Measurements from ENCODE around the gene GALNT15. TPM values are rescaled to one million over a fixed set of nuclear protein-coding genes. Genes with fewer than 3 reads are reported as not detected.

Gene GALNT15, protein sequence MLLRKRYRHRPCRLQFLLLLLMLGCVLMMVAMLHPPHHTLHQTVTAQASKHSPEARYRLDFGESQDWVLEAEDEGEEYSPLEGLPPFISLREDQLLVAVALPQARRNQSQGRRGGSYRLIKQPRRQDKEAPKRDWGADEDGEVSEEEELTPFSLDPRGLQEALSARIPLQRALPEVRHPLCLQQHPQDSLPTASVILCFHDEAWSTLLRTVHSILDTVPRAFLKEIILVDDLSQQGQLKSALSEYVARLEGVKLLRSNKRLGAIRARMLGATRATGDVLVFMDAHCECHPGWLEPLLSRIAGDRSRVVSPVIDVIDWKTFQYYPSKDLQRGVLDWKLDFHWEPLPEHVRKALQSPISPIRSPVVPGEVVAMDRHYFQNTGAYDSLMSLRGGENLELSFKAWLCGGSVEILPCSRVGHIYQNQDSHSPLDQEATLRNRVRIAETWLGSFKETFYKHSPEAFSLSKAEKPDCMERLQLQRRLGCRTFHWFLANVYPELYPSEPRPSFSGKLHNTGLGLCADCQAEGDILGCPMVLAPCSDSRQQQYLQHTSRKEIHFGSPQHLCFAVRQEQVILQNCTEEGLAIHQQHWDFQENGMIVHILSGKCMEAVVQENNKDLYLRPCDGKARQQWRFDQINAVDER
- 0.05 to 0.18 TPM (median 0.15 TPM) in 5 replicates for total RNA-seq (2022; extraction: Qiagen RNA extraction)

DNA sequence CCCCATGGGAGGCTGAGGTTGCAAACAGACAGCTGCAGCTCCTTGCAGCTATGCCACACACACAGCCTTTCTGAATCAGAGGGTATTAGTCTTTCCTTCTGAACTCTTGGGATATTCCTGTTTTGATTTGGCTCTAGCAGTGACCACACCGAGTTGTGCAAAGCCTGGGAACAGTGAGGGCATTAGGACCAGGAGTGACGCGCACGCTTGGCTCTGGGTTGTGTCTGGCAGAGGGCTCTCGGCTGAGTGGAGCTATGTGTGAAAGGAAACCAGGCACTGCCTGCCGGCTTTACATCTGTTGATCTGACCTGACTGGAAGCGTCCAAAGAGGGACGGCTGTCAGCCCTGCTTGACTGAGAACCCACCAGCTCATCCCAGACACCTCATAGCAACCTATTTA lies at the start of gene GALNT15:
Gene GALNT15 (plus strand): TSS at position 292 of the 400 bp plus-strand sequence. CDS start 472 bp downstream, outside the sequence.

DNA sequence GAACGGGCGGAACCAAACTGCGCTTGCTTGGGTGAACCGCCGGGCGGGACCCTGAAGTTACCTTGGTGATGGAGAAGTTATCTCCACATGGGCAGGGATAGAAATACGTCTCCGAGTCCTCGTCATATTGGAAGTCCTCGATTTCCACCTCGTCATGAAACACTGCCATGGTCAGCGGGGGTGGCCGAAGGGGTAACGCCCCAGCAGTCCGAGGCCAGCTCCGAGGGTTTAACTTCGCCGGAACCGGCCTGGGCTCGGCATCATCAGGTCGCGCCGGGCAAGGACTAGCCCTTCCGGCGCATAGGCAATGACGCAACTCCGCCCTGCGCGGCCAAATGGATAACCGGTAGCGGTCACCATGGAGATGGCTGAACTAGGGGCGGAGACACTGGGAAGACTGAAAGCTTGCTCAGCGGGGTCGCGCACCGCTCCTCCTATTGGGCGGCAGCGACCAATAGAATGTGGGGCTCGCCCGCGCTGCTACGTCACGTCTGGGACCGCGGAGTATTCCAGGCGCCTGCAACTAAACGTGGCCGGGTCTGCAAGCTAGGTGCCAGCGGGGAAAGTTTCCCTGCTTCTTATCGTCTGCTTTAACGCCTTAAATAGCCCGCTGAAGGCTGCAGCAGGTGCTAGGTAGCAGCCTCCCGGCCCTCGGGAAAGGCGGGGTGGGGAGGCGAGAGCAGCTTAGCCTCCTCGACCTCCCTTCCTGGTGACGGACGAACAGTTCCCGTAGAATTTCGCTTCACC lies 90.4 kb downstream of the GALNT15 start, which contains the start of the genes DPH3 and OXNAD1:
Gene DPH3 (minus strand): TSS at position 236 of the 747 bp plus-strand sequence. CDS start 67 bp downstream, at position 169.
Gene OXNAD1 (plus strand): TSS at position 505 of the 747 bp plus-strand sequence. CDS start 5,741 bp downstream, outside the sequence.

Other genes with a start within 250 kb of the GALNT15 start
- 23.0 to 29.2 TPM (median 25.5 TPM) in 5 replicates for gene DPH3, start 90.3 kb downstream of the GALNT15 start, total RNA-seq (2022; extraction: Qiagen RNA extraction)
- gene OXNAD1, start 90.5 kb downstream of the GALNT15 start, total RNA-seq (2022; extraction: Qiagen RNA extraction): 7.5 to 8.8 TPM (median 8.5 TPM) in 5 replicates

Measured in A549 treated with CORT108297 at 1 μM for 4 hours (cell line).